HG03196 (cell line): Measurements from ENCODE around the gene XRCC3.
"Not testable (repeated sequence)": the region's sequence is repeated elsewhere in the genome, so short reads cannot be mapped to it uniquely, and the experiment has no call there.

Experiments used
- ATAC-seq: cut with Tn5 transposase; IDR thresholded peaks from one replicate; pipeline ENCODE4 v1.9.1; 2021; ENCODE audit not compliant: unreplicated experiment

Gene XRCC3

GRCh38 chr14:103675957-103676356 is 39.3 kb downstream of the XRCC3 start:
- no peak for ATAC-seq

DNA sequence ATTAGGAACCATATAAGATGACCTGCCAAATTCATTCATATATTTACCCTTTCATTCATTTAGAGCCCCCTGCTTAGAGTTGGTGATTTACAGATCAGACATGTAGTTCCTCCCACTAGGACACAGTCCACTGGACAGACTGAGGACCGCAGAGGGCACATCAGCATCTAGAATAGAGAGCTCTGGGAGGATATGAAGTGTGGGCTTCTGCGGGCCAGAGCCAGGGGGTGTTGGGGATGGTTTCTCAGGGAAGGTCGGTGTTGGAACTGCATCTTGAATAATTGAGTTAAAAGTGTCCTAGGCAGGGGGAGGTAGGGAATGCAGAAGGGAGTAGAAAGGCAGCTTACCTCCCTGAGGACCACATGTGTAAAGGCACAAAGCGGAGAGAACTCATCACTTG is 43.3 kb downstream of the XRCC3 start:
- no peak for ATAC-seq

DNA sequence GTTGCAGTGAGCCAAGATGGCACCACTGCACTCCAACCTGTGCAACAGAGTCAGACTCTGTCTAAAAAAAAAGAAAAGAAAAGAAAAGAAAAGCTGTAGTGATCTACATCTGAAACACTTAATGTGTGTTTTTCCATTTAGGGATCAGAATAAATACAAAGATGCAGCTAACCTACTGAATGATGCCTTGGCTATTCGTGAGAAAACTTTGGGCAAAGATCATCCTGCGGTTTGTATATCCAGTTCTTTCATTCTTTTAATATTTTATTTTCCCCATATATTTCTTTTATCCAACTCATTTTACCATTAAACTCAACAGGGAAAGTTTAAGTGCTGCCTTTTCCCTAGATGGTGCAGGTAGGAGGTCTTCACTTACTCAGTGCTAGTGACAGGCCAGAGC is 45.9 kb downstream of the XRCC3 start:
- ATAC-seq = no peak

- no peak for ATAC-seq
Measured at GRCh38 chr14:103668117-103668516, 47.1 kb downstream of the XRCC3 start.

DNA sequence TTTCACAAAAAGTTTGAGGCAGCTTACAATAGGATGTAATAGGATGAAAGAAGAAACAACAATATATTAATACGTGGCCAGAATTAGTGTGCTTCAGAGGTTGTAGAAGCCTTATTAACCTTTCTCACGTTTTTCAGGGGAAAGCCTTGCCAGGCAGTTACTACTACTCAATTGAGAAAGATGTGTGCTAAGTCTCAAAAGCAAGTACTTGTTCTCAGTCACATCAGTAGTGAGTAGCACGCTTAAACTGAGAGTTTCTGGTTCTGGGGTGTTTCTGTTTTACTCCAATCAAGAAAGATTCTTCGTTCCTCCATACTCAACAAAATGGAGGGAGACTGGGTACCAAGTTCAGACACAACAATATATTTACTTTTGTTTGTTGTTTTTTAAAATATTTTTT is 47.6 kb downstream of the XRCC3 start:
- ATAC-seq = no peak

DNA sequence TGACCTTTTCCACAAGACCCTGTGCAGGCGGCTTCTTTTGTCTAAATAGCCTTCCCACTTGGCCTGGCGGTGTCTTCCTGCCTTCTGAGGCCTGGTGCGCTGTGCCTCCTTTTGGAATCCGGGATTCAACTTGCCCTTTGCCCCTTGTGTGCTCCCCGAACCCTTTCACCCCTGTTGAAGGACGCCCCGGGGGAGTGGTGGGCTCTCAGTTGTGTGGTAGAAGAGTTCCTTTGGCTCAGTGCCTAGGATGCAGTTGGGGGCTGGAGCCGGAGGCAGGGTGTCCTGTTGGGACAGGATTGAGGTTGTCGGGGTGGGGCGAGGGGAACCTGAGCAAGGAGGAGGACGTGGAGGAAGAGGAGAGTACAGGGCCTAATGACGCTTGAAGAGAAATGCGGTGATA is 51.7 kb downstream of the XRCC3 start:
- ATAC-seq = no peak

DNA sequence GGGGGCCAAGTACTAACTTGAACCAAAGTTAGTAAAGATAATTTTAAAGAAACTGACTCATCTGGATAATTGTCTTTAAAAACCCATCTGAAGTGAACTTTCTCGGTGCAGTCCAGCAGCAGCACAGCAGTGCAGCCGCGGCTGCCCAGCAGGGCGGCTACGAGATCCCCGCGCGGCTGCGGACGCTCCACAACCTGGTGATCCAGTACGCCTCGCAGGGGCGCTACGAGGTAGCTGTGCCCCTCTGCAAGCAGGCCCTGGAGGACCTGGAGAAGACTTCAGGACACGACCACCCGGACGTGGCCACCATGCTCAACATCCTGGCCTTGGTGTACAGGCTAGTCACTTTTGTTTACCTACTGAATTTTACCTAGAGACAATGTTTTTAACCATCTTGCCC is 52.7 kb downstream of the XRCC3 start:
- ATAC-seq = no peak

DNA sequence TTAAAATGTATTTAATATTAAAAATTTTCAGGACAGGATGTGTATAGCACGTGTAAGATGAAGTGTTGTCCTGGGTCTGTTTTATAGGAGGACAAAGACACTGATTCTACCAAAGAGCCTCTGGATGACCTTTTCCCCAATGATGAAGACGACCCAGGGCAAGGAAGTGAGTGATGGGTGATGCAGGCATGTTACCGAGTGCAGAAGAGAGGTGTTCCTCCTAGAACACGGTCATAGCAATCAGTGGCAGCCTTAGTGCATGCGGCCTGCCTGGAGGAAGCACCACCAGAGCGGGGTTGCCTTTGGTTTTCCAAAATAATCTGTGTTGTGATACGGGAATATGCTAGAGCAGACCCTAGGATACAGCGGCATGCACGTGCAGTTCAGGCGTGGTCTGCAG is 53.2 kb downstream of the XRCC3 start:
- ATAC-seq = no peak

DNA sequence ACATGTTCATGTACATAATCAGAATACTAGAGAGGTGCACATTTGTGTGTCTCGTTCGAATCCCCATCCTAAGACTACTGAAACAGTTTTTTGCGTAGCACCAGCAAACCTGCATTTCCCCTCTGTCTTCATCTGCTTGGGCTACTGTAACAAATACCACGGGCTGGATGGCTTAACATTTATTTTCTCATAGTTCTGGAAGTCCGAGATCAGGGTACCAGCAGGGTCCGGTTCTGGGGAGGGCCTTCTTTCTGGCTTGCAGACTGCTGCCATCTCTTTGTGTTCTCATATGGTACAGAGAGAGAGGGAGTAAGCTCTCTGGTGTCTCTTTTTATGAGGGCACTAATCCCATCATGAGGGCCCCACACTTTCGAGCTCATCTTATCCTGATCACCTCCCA is 55.6 kb downstream of the XRCC3 start:
- ATAC-seq = no peak

DNA sequence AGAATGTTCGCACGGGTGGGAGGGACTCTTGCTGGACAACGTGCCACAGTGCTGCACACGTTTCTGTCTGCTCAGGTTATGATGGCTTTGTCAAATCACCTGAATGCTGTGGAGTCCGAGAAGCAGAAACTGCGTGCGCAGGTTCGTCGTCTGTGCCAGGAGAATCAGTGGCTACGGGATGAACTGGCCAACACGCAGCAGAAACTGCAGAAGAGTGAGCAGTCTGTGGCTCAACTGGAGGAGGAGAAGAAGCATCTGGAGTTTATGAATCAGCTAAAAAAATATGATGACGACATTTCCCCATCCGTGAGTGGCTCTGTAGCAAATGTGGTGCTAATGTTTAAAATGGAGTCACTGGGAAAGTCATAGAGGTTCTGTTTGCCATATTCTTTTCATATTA is 57.8 kb downstream of the XRCC3 start:
- ATAC-seq = no peak

DNA sequence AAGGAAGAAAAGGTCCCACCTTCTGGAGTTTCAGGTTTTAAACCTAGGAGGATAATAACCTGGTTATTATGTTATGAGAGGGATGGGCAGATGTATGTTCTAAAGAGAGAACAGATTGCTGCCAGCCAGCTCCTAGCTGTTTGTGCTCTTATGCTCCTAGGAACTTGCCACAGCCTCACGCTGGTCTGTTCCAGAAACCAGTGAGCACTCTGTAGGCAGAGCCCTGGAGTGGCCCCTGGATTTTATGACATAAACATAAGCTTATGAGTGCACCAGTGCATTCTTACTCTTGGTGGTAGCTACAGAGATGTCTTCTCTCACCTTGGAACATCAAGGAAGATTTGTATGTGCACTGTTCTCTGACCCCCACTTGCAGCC is 58.5 kb downstream of the XRCC3 start:
- ATAC-seq = no peak

DNA sequence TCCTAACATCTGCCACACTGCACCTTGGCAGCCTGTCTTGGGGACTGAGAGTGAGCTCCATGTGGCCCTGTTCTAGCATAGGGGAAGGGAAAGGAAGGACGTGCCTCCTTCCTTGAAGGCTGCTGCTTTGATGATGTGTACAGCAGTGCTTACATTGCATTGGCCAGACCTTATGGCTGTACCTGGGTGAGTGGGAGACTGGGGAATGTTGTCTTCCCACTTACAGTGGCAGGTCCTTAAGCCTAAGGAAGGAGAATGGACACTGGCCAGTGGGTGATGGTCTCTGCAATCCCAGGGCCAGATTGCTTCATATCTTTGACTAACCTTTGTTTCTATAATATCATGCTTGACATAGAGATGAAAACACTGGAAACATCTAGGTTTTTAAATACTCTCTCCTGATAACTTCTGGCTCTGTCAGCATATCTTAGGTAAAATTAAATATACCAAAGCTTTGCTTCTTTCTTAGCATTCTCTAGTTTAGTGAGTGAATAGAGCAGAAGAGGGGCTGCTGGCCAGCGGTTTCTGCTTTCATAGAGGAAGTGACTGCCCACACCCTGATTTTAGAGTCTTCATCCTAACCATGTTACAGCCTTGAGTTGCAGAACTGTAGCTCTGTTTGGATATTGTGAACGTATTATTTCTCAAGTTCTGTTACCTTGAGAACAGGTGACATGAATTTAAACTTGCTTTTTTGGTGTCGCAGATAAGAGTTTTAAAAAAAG is 59.1 kb downstream of the XRCC3 start:
- no peak for ATAC-seq

DNA sequence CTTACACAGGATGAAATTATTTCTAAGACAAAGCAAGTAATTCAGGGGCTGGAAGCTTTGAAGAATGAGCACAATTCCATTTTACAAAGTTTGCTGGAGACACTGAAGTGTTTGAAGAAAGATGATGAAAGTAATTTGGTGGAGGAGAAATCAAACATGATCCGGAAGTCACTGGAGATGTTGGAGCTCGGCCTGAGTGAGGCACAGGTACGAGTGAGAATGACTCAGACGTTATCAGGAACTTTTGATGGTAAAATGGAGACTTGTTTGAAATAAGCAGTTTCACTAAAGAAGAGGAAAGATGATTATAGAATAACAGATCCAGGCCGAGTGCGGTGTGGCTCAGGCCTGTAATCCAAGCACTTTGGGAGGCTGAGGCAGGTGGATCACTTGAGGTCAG is 60.6 kb downstream of the XRCC3 start:
- no peak for ATAC-seq

- ATAC-seq = no peak
Measured at GRCh38 chr14:103653805-103654204, 61.4 kb downstream of the XRCC3 start.

DNA sequence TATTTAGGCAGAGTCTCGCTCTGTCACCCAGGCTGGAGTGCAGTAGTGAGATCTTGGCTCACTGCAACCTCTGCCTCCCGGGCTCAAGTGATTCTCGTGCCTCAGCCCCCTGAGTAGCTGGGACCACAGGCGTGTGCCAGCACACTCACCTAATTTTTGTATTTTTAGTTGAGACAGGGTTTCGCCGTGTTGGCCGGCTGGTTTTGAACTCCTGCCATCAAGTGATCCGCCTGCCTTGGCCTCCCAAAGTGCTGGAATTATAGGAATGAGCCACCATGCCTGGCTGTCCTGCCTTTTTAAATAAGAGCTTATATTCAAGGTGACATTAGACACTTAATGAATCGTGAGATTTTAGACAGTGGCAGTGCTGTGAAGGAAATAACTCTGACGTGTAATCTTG is 61.9 kb downstream of the XRCC3 start:
- not testable (repeated sequence) for ATAC-seq

GRCh38 chr14:103652806-103653205 is 62.4 kb downstream of the XRCC3 start:
- ATAC-seq = no peak

DNA sequence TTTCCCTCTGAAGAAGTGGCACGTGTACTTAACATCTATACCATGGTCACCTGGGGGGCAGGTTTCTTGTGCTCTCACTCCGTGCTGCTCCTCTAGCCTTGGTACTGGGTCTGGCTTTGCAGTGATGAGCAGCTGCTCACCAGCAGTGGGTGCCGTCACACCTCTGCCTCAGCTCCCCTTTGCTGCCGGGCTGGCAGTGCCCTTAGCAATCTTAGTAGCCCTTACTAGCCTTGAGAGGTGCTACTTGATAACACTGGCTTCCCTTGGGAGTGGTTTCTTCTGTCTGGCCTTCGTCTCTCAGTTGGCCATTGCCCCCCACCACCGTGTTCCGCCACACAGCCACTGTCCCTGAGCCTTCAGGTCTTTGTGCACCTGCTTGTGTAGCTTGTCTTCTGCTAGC is 63.7 kb downstream of the XRCC3 start:
- no peak for ATAC-seq

- ATAC-seq = no peak
Measured at GRCh38 chr14:103650213-103650612, 65.0 kb downstream of the XRCC3 start.

DNA sequence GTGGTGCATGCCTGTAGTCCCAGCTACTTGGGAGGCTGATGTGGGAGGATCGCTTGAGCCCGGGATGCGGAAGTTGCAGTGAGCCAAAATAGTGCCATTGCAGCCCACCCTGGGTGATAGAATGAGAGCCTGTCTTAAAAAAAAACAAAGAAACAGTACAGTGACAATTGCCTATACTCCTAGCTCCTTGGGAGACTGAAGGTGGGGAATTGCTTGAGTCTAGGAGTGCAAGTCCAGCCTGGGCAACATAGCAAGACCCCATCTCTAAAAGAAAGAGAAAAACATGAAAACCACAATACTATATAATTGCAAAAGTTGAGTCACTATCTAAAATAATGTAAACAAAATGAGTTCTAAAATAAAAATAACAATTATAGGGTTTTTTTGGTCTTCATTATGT is 66.2 kb downstream of the XRCC3 start:
- ATAC-seq = no peak
